HEK293 (cell line): ENCODE results near the gene TTC33.

ENCODE experiments used
- CTCF ChIA-PET: fragments of 350-600 bp; formaldehyde crosslinking; extraction: SDS; loops from one replicate; lab custom pipeline; 2021; ENCODE audit warnings: antibody characterized with exemption; lab: Yijun Ruan, JAX
- POLR2A ChIA-PET: fragments of 300-600 bp; formaldehyde crosslinking; extraction: SDS; loops from one replicate; lab custom pipeline; 2020; ENCODE audit warnings: antibody characterized with exemption, inconsistent platforms; lab: Yijun Ruan, JAX
- H3K27ac ChIP-seq: fragments of 200-500 bp; sonication (Bioruptor generic); 2 replicates; pipeline ENCODE4 v1.5.1; 2014; ENCODE audit warnings: low read depth, low read length, control low read depth, inconsistent platforms; ENCODE audit errors: extremely low read depth
- H3K36me3 ChIP-seq, 2 experiments: fragments of 200-500 bp in 1 of 2; sonication (Bioruptor generic) in 1 of 2; 1 replicate in 1 of 2; 2 replicates in 1 of 2; pipeline ENCODE4 v1.5.1; 2014 to 2017; ENCODE audit warnings: inconsistent platforms in 2 of 2, low read length in 2 of 2; ENCODE audit not compliant: control insufficient read depth in 2 of 2, insufficient read depth in 1 of 2
- H3K4me1 ChIP-seq: fragments of 200-500 bp; sonication (Bioruptor generic); 2 replicates; pipeline ENCODE4 v1.5.1; 2014; ENCODE audit warnings: mild to moderate bottlenecking, low read length, inconsistent platforms; ENCODE audit not compliant: control insufficient read depth, insufficient read depth
- H3K4me3 ChIP-seq: 2 replicates; pipeline ENCODE4 v1.5.1; 2011; ENCODE audit warnings: low read depth, mild to moderate bottlenecking, control low read depth, low read length, moderate library complexity
- H3K9me3 ChIP-seq: fragments of 200-500 bp; sonication (Bioruptor generic); 2 replicates; pipeline ENCODE4 v1.5.1; 2014; ENCODE audit warnings: low read depth, low read length, inconsistent platforms; ENCODE audit not compliant: control insufficient read depth, insufficient read depth
- BCL6B ChIP-seq: fragments of 450-650 bp; formaldehyde crosslinking; IDR thresholded peaks from 2 replicates; pipeline ENCODE4 v1.5.1; 2017; ENCODE audit warnings: missing biosample characterization, missing genetic modification characterization
- GLI4 ChIP-seq: fragments of 450-650 bp; formaldehyde crosslinking; IDR thresholded peaks from 2 replicates; pipeline ENCODE4 v1.5.1; 2016; ENCODE audit warnings: missing biosample characterization, missing genetic modification characterization
- HOXA7 ChIP-seq: sonication (generic); formaldehyde crosslinking; IDR thresholded peaks from 2 replicates; pipeline ENCODE4 v1.8.1; 2022; ENCODE audit warnings: missing genetic modification reagents, borderline replicate concordance
- OVOL3 ChIP-seq: fragments of 450-650 bp; formaldehyde crosslinking; IDR thresholded peaks from 2 replicates; pipeline ENCODE4 v1.5.1; 2016; ENCODE audit warnings: missing biosample characterization, missing genetic modification characterization
- RBAK ChIP-seq: fragments of 450-650 bp; formaldehyde crosslinking; IDR thresholded peaks from 2 replicates; pipeline ENCODE4 v1.5.1; 2016; ENCODE audit warnings: missing biosample characterization, missing genetic modification characterization
- YY1 ChIP-seq: fragments of 450-650 bp; formaldehyde crosslinking; IDR thresholded peaks from 2 replicates; pipeline ENCODE4 v1.5.1; 2018; ENCODE audit warnings: missing biosample characterization, missing genetic modification characterization
- ZNF175 ChIP-seq: fragments of 450-650 bp; formaldehyde crosslinking; IDR thresholded peaks from 2 replicates; pipeline ENCODE4 v1.5.1; 2016; ENCODE audit warnings: missing biosample characterization, missing genetic modification characterization
- ZNF221 ChIP-seq: fragments of 450-650 bp; formaldehyde crosslinking; IDR thresholded peaks from 2 replicates; pipeline ENCODE4 v1.5.1; 2017; ENCODE audit warnings: missing biosample characterization, missing genetic modification characterization, borderline replicate concordance
- ZNF302 ChIP-seq: fragments of 450-650 bp; formaldehyde crosslinking; IDR thresholded peaks from 2 replicates; pipeline ENCODE4 v1.5.1; 2016; ENCODE audit warnings: missing biosample characterization, missing genetic modification characterization, low read depth
- ZNF362 ChIP-seq: fragments of 450-650 bp; formaldehyde crosslinking; IDR thresholded peaks from 2 replicates; pipeline ENCODE4 v1.5.1; 2016; ENCODE audit warnings: missing biosample characterization, missing genetic modification characterization
- ZNF48 ChIP-seq: fragments of 450-650 bp; formaldehyde crosslinking; IDR thresholded peaks from 2 replicates; pipeline ENCODE4 v1.5.1; 2016; ENCODE audit warnings: missing biosample characterization, missing genetic modification characterization
- ZNF510 ChIP-seq: fragments of 450-650 bp; formaldehyde crosslinking; IDR thresholded peaks from 2 replicates; pipeline ENCODE4 v1.5.1; 2018; ENCODE audit warnings: mild to moderate bottlenecking, missing genetic modification characterization, missing biosample characterization; ENCODE audit not compliant: insufficient replicate concordance
- ZNF600 ChIP-seq: fragments of 450-650 bp; formaldehyde crosslinking; IDR thresholded peaks from 2 replicates; pipeline ENCODE4 v1.5.1; 2016; ENCODE audit warnings: missing biosample characterization, missing genetic modification characterization
- ZNF791 ChIP-seq: fragments of 450-650 bp; formaldehyde crosslinking; IDR thresholded peaks from 2 replicates; pipeline ENCODE4 v1.5.1; 2016; ENCODE audit warnings: missing biosample characterization, missing genetic modification characterization
- ZNF837 ChIP-seq: fragments of 450-650 bp; formaldehyde crosslinking; IDR thresholded peaks from 2 replicates; pipeline ENCODE4 v1.5.1; 2016; ENCODE audit warnings: missing biosample characterization, missing genetic modification characterization
- ZSCAN16 ChIP-seq: fragments of 450-650 bp; formaldehyde crosslinking; IDR thresholded peaks from 2 replicates; pipeline ENCODE4 v1.5.1; 2016; ENCODE audit warnings: missing biosample characterization, missing genetic modification characterization
- TF ChIP-seq, protein P1 (sequence below): fragments of 450-650 bp; formaldehyde crosslinking; IDR thresholded peaks from 2 replicates; pipeline ENCODE4 v1.5.1; 2016; ENCODE audit warnings: missing biosample characterization, missing genetic modification characterization
- TF ChIP-seq, protein P2 (sequence below): fragments of 450-650 bp; formaldehyde crosslinking; IDR thresholded peaks from 2 replicates; pipeline ENCODE4 v1.5.1; 2017; ENCODE audit warnings: missing biosample characterization, missing genetic modification characterization
- TF ChIP-seq, protein P3 (sequence below): fragments of 450-650 bp; formaldehyde crosslinking; IDR thresholded peaks from 2 replicates; pipeline ENCODE4 v1.5.1; 2016; ENCODE audit warnings: missing biosample characterization, missing genetic modification characterization, borderline replicate concordance

TTC33 gene

DNA sequence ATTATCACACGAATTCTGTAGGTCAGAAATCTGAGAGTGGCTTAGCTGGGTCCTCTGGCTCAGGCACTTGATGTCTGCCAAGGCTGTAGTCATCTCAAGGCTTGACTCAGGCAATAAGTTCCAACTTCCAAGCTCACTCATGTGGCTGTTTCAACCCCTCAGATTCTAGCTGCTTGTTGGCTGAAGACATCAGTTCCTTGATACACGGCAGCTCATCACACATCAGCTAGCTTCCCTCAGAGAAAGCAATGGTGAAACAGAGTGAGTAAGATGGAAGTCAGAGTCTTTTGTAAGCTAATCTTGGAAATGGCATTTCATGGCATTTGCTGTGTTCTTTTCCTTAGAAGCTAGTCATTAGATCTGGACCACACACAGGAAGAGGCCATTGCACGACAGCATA, 280.2 kb downstream of the TTC33 start:
- Histone ChIP-seq H3K4me1 (no peaks in the 10 kb centered on the region), H3K9me3 (no peaks in the 10 kb centered on the region), H3K36me3 (no peaks in the 10 kb centered on the region), H3K4me3 (no peak overlapping the region), H3K27ac (no peak overlapping the region)
- POLR2A ChIA-PET = no interaction called here
- CTCF ChIA-PET = interaction anchor here (0.5 kb wide), 1 partner anchor 1229 kb away, joined by 4 read pairs; no protein-coding TSS in a partner anchor
- no peak for TF ChIP-seq ZNF837 (tag by site-specific recombination)
- TF ChIP-seq ZNF362 = no peak
- TF ChIP-seq ZNF510 (tag by site-specific recombination) = no peak
- TF ChIP-seq, protein P1, sequence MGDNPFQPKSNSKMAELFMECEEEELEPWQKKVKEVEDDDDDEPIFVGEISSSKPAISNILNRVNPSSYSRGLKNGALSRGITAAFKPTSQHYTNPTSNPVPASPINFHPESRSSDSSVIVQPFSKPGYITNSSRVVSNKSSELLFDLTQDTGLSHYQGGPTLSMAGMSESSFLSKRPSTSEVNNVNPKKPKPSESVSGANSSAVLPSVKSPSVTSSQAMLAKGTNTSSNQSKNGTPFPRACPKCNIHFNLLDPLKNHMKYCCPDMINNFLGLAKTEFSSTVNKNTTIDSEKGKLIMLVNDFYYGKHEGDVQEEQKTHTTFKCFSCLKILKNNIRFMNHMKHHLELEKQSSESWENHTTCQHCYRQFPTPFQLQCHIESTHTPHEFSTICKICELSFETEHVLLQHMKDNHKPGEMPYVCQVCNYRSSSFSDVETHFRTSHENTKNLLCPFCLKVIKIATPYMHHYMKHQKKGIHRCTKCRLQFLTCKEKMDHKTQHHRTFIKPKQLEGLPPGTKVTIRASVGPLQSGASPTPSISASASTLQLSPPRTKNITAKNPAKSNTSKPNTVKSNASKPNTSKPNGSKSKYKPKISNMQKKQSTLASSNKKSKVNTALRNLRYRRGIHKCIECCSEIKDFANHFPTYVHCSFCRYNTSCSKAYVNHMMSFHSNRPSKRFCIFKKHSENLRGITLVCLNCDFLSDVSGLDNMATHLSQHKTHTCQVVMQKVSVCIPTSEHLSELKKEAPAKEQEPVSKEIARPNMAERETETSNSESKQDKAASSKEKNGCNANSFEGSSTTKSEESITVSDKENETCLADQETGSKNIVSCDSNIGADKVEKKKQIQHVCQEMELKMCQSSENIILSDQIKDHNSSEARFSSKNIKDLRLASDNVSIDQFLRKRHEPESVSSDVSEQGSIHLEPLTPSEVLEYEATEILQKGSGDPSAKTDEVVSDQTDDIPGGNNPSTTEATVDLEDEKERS (tag by site-specific recombination) = no peak
- TF ChIP-seq ZSCAN16 (tag by site-specific recombination) = no peak
- no peak for TF ChIP-seq ZNF175
- TF ChIP-seq RBAK (tag by site-specific recombination) = no peak
- no peak for TF ChIP-seq OVOL3 (tag by site-specific recombination)
- no peak for TF ChIP-seq ZNF48
- TF ChIP-seq, protein P2, sequence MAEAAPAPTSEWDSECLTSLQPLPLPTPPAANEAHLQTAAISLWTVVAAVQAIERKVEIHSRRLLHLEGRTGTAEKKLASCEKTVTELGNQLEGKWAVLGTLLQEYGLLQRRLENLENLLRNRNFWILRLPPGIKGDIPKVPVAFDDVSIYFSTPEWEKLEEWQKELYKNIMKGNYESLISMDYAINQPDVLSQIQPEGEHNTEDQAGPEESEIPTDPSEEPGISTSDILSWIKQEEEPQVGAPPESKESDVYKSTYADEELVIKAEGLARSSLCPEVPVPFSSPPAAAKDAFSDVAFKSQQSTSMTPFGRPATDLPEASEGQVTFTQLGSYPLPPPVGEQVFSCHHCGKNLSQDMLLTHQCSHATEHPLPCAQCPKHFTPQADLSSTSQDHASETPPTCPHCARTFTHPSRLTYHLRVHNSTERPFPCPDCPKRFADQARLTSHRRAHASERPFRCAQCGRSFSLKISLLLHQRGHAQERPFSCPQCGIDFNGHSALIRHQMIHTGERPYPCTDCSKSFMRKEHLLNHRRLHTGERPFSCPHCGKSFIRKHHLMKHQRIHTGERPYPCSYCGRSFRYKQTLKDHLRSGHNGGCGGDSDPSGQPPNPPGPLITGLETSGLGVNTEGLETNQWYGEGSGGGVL (tag by site-specific recombination) = no peak
- TF ChIP-seq ZNF791 = no peak
- no peak for TF ChIP-seq YY1
- no peak for TF ChIP-seq GLI4 (tag by site-specific recombination)
- no peak for TF ChIP-seq ZNF221 (tag by site-specific recombination)

GRCh38 chr5:40474250-40474649, 281.5 kb downstream of the TTC33 start:
- POLR2A ChIA-PET = no interaction called here
- no peaks in the 10 kb centered on the region for H3K4me1 ChIP-seq
- no peak overlapping the region for H3K27ac ChIP-seq
- no peaks in the 10 kb centered on the region for H3K36me3 ChIP-seq
- no peak overlapping the region for H3K4me3 ChIP-seq
- CTCF ChIA-PET = no interaction called here
- TF ChIP-seq, protein P3, sequence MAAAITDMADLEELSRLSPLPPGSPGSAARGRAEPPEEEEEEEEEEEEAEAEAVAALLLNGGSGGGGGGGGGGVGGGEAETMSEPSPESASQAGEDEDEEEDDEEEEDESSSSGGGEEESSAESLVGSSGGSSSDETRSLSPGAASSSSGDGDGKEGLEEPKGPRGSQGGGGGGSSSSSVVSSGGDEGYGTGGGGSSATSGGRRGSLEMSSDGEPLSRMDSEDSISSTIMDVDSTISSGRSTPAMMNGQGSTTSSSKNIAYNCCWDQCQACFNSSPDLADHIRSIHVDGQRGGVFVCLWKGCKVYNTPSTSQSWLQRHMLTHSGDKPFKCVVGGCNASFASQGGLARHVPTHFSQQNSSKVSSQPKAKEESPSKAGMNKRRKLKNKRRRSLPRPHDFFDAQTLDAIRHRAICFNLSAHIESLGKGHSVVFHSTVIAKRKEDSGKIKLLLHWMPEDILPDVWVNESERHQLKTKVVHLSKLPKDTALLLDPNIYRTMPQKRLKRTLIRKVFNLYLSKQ (tag by site-specific recombination) = no peak
- H3K9me3 ChIP-seq = no peaks in the 10 kb centered on the region

GRCh38 chr5:40465416-40465815, 290.3 kb downstream of the TTC33 start:
- Histone ChIP-seq H3K9me3 (no peaks in the 10 kb centered on the region), H3K27ac (no peak overlapping the region), H3K36me3 (no peaks in the 10 kb centered on the region), H3K4me1 (no peaks in the 10 kb centered on the region), H3K4me3 (no peak overlapping the region)
- POLR2A ChIA-PET = no interaction called here
- CTCF ChIA-PET = no interaction called here
- TF ChIP-seq BCL6B (tag by site-specific recombination) = no peak
- TF ChIP-seq ZNF600 = no peak
- TF ChIP-seq HOXA7 (CRISPR knock-in tag) = no peak
- TF ChIP-seq ZNF302 (tag by site-specific recombination) = no peak
